ENCODE measurements around the gene NOP14. TPM values are rescaled to one million over a fixed set of nuclear protein-coding genes. Genes with fewer than 3 reads are reported as not detected.

The NOP14 gene
- total RNA-seq, 2 donors from 2014 or later = 6.6 to 21.0 TPM

DNA sequence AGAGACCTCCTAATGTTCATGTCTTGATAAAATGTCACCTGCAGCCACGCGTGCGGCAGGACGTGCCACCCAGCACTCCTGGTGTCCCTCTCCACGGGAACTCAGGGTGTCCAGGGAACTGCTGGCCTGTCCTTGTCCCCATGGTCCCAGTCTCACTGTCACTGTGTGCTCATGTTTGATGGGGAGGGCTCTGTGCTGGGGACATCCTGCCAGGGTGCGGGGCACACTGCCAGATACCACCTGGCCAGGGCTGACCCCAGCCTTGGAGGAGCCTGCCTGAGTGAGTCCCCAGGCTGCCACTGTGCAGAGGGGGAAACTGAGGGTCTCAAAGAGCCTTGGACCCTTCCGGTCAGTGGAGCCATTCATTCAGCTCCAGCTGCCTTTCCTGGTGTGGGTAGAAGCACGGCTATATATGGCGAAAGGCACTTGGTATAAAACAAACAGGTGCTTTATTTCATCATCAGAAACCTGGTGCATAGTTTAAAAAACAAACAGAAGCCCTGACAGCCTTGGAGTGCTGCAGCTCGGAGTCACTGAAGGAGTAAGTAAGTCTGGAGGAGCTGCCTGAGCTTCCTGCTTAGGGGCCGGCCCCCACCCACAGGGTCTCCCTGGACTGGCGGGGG, 33.0 kb downstream of the NOP14 start:
- Histone ChIP-seq H3K9me3 (no peaks in the 10 kb centered on the region), H3K27ac (no peak overlapping the region), H3K4me3 (no peak overlapping the region), H3K4me1 (ENCODE audit: control insufficient read depth in 1 of 2, low read depth in 2 of 2) (peaks cover 4 to 20% of the 10 kb centered on the region in 2 donors), H3K27me3 (replicated peaks; ENCODE audit: insufficient read depth) (no peaks in the 10 kb centered on the region), H3K36me3 (peaks cover 44% of the 10 kb centered on the region)
- no peak for ATAC-seq (ENCODE audit: insufficient number of reproducible peaks, low FRiP score, low read depth)
- TF ChIP-seq, protein P1, sequence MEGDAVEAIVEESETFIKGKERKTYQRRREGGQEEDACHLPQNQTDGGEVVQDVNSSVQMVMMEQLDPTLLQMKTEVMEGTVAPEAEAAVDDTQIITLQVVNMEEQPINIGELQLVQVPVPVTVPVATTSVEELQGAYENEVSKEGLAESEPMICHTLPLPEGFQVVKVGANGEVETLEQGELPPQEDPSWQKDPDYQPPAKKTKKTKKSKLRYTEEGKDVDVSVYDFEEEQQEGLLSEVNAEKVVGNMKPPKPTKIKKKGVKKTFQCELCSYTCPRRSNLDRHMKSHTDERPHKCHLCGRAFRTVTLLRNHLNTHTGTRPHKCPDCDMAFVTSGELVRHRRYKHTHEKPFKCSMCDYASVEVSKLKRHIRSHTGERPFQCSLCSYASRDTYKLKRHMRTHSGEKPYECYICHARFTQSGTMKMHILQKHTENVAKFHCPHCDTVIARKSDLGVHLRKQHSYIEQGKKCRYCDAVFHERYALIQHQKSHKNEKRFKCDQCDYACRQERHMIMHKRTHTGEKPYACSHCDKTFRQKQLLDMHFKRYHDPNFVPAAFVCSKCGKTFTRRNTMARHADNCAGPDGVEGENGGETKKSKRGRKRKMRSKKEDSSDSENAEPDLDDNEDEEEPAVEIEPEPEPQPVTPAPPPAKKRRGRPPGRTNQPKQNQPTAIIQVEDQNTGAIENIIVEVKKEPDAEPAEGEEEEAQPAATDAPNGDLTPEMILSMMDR (IDR thresholded peaks at IDR 0.05) = no peak
- peak; percentile 1 for DNase-seq (ENCODE audit: low spot score)

DNA sequence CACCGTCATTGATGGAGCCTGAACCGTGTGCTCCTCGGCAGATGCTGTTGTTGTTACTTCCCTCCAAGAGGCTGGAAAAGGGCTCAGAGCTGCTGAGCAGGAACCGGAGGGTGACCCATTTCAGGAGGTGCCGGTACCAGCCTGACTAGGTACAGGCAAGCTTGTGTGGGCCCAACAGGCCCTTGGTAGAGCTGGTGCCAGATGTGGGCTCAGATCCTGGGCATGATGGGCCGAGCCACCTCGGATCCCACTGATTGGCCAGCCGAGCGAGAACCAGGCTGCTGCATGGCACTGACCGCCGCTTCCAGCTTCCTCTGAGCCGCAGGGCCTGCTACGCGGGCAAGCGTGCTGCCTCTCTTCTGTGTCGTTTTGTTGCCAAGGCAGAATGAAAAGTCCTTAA, 33.7 kb downstream of the NOP14 start:
- Histone ChIP-seq H3K27me3 (replicated peaks; ENCODE audit: insufficient read depth) (no peaks in the 10 kb centered on the region), H3K9me3 (no peaks in the 10 kb centered on the region), H3K4me1 (ENCODE audit: control insufficient read depth in 1 of 2, low read depth in 2 of 2) (peaks cover 4 to 17% of the 10 kb centered on the region in 2 donors), H3K36me3 (peaks cover 49% of the 10 kb centered on the region), H3K27ac (no peak overlapping the region), H3K4me3 (no peak overlapping the region)
- TF ChIP-seq, protein P1 (IDR thresholded peaks at IDR 0.05) = no peak
- ATAC-seq (ENCODE audit: insufficient number of reproducible peaks, low FRiP score, low read depth) (no peak), DNase-seq (ENCODE audit: low spot score) (peak; percentile 1)

DNA sequence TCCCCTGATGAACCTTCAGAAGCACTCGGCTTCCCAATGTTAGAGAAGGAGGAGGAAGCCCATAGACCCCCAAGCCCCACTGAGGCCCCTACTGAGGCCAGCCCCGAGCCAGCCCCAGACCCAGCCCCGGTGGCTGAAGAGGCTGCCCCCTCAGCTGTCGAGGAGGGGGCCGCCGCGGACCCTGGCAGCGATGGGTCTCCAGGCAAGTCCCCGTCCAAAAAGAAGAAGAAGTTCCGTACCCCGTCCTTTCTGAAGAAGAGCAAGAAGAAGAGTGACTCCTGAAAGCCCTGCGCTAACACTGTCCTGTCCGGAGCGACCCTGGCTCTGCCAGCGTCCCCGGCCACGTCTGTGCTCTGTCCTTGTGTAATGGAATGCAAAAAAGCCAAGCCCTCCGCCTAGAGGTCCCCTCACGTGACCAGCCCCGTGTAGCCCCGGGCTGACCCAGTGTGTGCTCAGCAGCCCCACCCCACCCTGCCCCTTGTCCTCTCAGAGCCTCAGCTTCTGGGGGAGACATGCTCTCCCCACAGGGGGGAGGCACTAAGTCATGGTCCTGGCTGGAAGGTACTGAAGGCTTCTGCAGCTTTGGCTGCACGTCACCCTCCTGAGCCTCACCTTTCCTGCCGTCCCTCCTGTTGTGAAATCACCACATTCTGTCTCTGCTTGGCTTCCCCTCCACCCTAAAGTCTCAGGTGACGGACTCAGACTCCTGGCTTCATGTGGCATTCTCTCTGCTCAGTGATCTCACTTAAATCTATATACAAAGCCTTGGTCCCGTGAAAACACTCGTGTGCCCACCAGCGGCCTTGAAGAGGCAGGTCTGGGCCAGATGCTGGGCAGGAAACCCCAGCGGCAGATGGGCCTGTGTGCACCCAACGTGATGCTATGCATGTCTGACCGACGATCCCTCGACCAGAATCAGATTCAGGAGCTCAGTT, 34.7 kb downstream of the NOP14 start:
- ATAC-seq (ENCODE audit: insufficient number of reproducible peaks, low FRiP score, low read depth) (no peak), DNase-seq (ENCODE audit: low spot score) (peak; percentile 0)
- peaks cover under 1 to 12% of the 10 kb centered on the region in 2 donors for H3K4me1 ChIP-seq (ENCODE audit: control insufficient read depth in 1 of 2, low read depth in 2 of 2)
- H3K27ac ChIP-seq = no peak overlapping the region
- H3K27me3 ChIP-seq (replicated peaks; ENCODE audit: insufficient read depth) = no peaks in the 10 kb centered on the region
- no peak overlapping the region for H3K4me3 ChIP-seq
- H3K9me3 ChIP-seq = no peaks in the 10 kb centered on the region
- H3K36me3 ChIP-seq = peaks cover 49% of the 10 kb centered on the region
- TF ChIP-seq, protein P1 (IDR thresholded peaks at IDR 0.05) = no peak

DNA sequence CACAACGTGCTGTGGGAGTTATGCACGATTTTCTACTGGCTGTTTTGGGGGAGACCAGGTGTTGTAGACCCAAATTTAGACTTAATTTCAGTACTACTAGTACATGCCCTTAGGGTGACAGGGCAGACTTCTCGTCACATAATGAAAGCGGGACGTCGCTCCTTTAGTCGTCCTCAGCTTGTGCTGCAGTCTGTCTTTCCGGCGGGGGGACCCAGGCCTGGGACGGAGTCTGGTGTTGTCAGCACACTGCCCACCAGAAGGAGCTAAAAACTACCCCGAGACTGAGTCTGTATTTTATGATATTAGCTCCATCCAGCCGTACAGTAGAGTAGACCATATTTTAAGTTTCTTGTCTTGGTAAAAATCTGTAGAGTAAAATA, 35.5 kb downstream of the NOP14 start:
- DNase-seq (ENCODE audit: low spot score) (peak; percentile 0), ATAC-seq (ENCODE audit: insufficient number of reproducible peaks, low FRiP score, low read depth) (no peak)
- peaks cover 49% of the 10 kb centered on the region for H3K36me3 ChIP-seq
- H3K27ac ChIP-seq = no peak overlapping the region
- TF ChIP-seq, protein P1 (IDR thresholded peaks at IDR 0.05) = no peak
- H3K27me3 ChIP-seq (replicated peaks; ENCODE audit: insufficient read depth) = no peaks in the 10 kb centered on the region
- peaks cover 0 to 4% of the 10 kb centered on the region in 2 donors for H3K4me1 ChIP-seq (ENCODE audit: control insufficient read depth in 1 of 2, low read depth in 2 of 2)
- no peak overlapping the region for H3K4me3 ChIP-seq
- H3K9me3 ChIP-seq = no peaks in the 10 kb centered on the region

DNA sequence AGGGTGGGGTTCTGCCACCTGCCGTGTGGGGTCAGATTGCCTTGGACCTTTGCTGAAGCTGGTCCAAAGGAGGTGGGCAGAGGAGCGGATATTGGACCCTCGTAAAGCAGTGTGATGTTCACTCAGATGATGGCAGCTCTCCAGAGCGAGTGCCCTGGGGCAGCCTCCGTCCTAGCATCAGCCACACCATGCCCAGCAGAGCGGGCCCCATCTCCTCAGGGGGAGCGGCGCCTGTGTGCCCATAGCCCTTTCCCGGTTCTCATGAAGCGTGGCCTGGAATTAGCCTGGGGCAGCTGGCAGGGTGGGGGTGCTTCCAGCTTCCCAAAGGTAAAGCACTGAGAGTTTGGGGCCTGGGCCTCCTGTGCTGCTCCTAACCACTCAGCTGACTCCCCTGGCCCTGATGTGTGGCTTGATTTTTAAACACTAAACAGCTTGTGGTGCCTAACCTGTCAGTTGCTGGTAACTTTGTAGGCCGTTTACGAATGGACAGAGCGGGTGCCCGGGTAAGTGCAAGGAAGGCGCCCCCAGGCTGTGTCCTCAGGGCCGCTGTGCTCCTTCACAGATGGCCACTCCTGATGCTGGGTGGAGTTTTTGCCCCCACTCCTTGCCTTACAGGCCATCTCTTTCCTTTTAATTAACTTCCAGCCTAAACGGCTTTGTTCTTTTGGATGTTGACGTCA, 36.0 kb downstream of the NOP14 start:
- no peak for ATAC-seq (ENCODE audit: insufficient number of reproducible peaks, low FRiP score, low read depth)
- Histone ChIP-seq H3K27ac (no peak overlapping the region), H3K9me3 (no peaks in the 10 kb centered on the region), H3K36me3 (peaks cover 49% of the 10 kb centered on the region), H3K27me3 (replicated peaks; ENCODE audit: insufficient read depth) (no peaks in the 10 kb centered on the region), H3K4me3 (no peak overlapping the region), H3K4me1 (ENCODE audit: control insufficient read depth in 1 of 2, low read depth in 2 of 2) (no peaks in the 10 kb centered on the region)
- TF ChIP-seq, protein P1 (IDR thresholded peaks at IDR 0.05) = no peak
- DNase-seq (ENCODE audit: low spot score) = peak; percentile 1

All from thoracic aorta (tissue), 2 donors.